ENCODE results near the gene CLEC4F. TPM values are rescaled to one million over a fixed set of nuclear protein-coding genes. Genes with fewer than 3 reads are reported as not detected.
A peak's percentile ranks its signal among the peaks of the same experiment; 100 is the strongest.

Gene CLEC4F
- total RNA-seq, 1 experiment from 2014 or later, result not detected

GRCh38 chr2:70789304-70790135 is 30.9 kb downstream of the CLEC4F start:
- DNase-seq (ENCODE audit: low read depth), result peak; percentile 32

- peak; percentile 85 for DNase-seq (ENCODE audit: low read depth)
Measured at GRCh38 chr2:70785137-70785911, 35.1 kb downstream of the CLEC4F start.

- no peak for DNase-seq (ENCODE audit: low read depth)
Measured at GRCh38 chr2:70784320-70784719, 36.1 kb downstream of the CLEC4F start.

- peak; percentile 19 for DNase-seq (ENCODE audit: low read depth)
Measured at GRCh38 chr2:70779911-70780545, 40.4 kb downstream of the CLEC4F start.

- no peak for DNase-seq (ENCODE audit: low read depth)
Measured at GRCh38 chr2:70779491-70779890, 40.9 kb downstream of the CLEC4F start.

GRCh38 chr2:70778676-70779075 is 41.7 kb downstream of the CLEC4F start:
- DNase-seq (ENCODE audit: low read depth), result no peak

- DNase-seq (ENCODE audit: low read depth), result no peak
Measured at GRCh38 chr2:70777450-70777849, 42.9 kb downstream of the CLEC4F start.

GRCh38 chr2:70776266-70776665 is 44.1 kb downstream of the CLEC4F start:
- no peak for DNase-seq (ENCODE audit: low read depth)

GRCh38 chr2:70775141-70775540 is 45.3 kb downstream of the CLEC4F start:
- no peak for DNase-seq (ENCODE audit: low read depth)

GRCh38 chr2:70772486-70773155 is 47.8 kb downstream of the CLEC4F start:
- no peak for DNase-seq (ENCODE audit: low read depth)

- no peak for DNase-seq (ENCODE audit: low read depth)
Measured at GRCh38 chr2:70771446-70771845, 49.0 kb downstream of the CLEC4F start.

GRCh38 chr2:70769450-70769849 is 50.9 kb downstream of the CLEC4F start:
- DNase-seq (ENCODE audit: low read depth), result no peak

- no peak for DNase-seq (ENCODE audit: low read depth)
Measured at GRCh38 chr2:70768590-70769085, 51.8 kb downstream of the CLEC4F start.

GRCh38 chr2:70767699-70768589 is 52.5 kb downstream of the CLEC4F start, which contains the start of gene ADD2:
Gene ADD2, minus strand, starts transcription at chr2:70768200. Its CDS starts 61,792 bp downstream, at chr2:70706408.
- no peak for DNase-seq (ENCODE audit: low read depth)

GRCh38 chr2:70767079-70767698 is 53.2 kb downstream of the CLEC4F start:
- DNase-seq (ENCODE audit: low read depth), result no peak

- DNase-seq (ENCODE audit: low read depth), result no peak
Measured at GRCh38 chr2:70766357-70767078, 53.9 kb downstream of the CLEC4F start.

- no peak for DNase-seq (ENCODE audit: low read depth)
Measured at GRCh38 chr2:70765507-70765906, 54.9 kb downstream of the CLEC4F start.

GRCh38 chr2:70759446-70759845 is 61.0 kb downstream of the CLEC4F start:
- no peak for DNase-seq (ENCODE audit: low read depth)
